SHP77 (cell line): ENCODE measurements around the gene SRD5A3.

Experiments
- DNase-seq, 2 experiments: peaks; one replicate each; lab custom pipeline; 2025; lab: John Stamatoyannopoulos, UW

Gene SRD5A3

GRCh38 chr4:55345980-55346850, at the start of gene SRD5A3:
SRD5A3 (plus strand) TSS chr4:55346242; CDS start chr4:55346337, 95 bp downstream.
- DNase-seq = peak; percentile 81 to 91

GRCh38 chr4:55297346-55297745, 48.7 kb upstream of the SRD5A3 start:
- DNase-seq = no peak

- DNase-seq = no peak
These were observed 42.3 kb upstream of the SRD5A3 start for GRCh38 chr4:55303760-55304165.

- DNase-seq = no peak
These were observed 41.7 kb upstream of the SRD5A3 start for GRCh38 chr4:55304303-55304702.

GRCh38 chr4:55308071-55308470, 38.0 kb upstream of the SRD5A3 start:
- DNase-seq = no peak

- DNase-seq = no peak
These were observed 34.1 kb upstream of the SRD5A3 start for GRCh38 chr4:55311792-55312488.

- DNase-seq = peak; percentile 19 to 56
These were observed 33.4 kb upstream of the SRD5A3 start for GRCh38 chr4:55312489-55313101.

- DNase-seq = no peak
These were observed 31.8 kb upstream of the SRD5A3 start for GRCh38 chr4:55314141-55314820.

- DNase-seq = no peak
These were observed 27.6 kb upstream of the SRD5A3 start for GRCh38 chr4:55318175-55319129.

- peak; percentile 77 to 78 for DNase-seq
These were observed 24.3 kb upstream of the SRD5A3 start for GRCh38 chr4:55321707-55322264.

- no peak for DNase-seq
These were observed 22.7 kb upstream of the SRD5A3 start for GRCh38 chr4:55323375-55323774.

GRCh38 chr4:55326629-55327028, 19.4 kb upstream of the SRD5A3 start:
- no peak for DNase-seq

GRCh38 chr4:55329012-55329411, 17.0 kb upstream of the SRD5A3 start:
- no peak for DNase-seq

GRCh38 chr4:55330241-55330640, 15.8 kb upstream of the SRD5A3 start:
- no peak for DNase-seq

GRCh38 chr4:55336138-55337034, 9.7 kb upstream of the SRD5A3 start:
- DNase-seq = no peak

- no peak for DNase-seq
These were observed 8.1 kb upstream of the SRD5A3 start for GRCh38 chr4:55337944-55338343.

GRCh38 chr4:55338486-55338885, 7.6 kb upstream of the SRD5A3 start:
- no peak for DNase-seq

GRCh38 chr4:55340266-55340665, 5.8 kb upstream of the SRD5A3 start:
- DNase-seq = no peak

GRCh38 chr4:55343887-55344286, 2.2 kb upstream of the SRD5A3 start:
- no peak for DNase-seq

- DNase-seq = no peak
These were observed 988 bp upstream of the SRD5A3 start for GRCh38 chr4:55345054-55345453.
